Type B pancreatic cell (in vitro differentiated cells): ENCODE results near the gene PDE12. TPM values are rescaled to one million over a fixed set of nuclear protein-coding genes. Genes with fewer than 3 reads are reported as not detected.
A peak's percentile ranks its signal among the peaks of the same experiment; 100 is the strongest.

Experiments
- DNase-seq: peaks from one replicate; pipeline ENCODE4 v3.0.0; 2021; ENCODE audit warnings: mixed read lengths; ENCODE audit not compliant: unreplicated experiment; ENCODE audit errors: extremely low spot score
- H3K27ac Mint-ChIP-seq: 2 replicates; pipeline ENCODE4 v1.8.0; 2021; ENCODE audit warnings: mild to moderate bottlenecking, mixed read lengths
- H3K27me3 Mint-ChIP-seq: 2 replicates; pipeline ENCODE4 v1.8.0; 2021; ENCODE audit warnings: mixed read lengths
- H3K36me3 Mint-ChIP-seq: 2 replicates; pipeline ENCODE4 v1.8.0; 2021; ENCODE audit warnings: mixed read lengths
- H3K4me1 Mint-ChIP-seq: one replicate; pipeline ENCODE4 v1.8.0; 2021; ENCODE audit warnings: mixed read lengths; ENCODE audit not compliant: unreplicated experiment
- H3K4me3 Mint-ChIP-seq: 2 replicates; pipeline ENCODE4 v1.8.0; 2021; ENCODE audit warnings: mild to moderate bottlenecking, mixed read lengths
- H3K9me3 Mint-ChIP-seq: 2 replicates; pipeline ENCODE4 v1.8.0; 2021; ENCODE audit warnings: mixed read lengths
- long read RNA-seq: library from polyadenylated mRNA; unstranded; transcript quantifications from one replicate; pipeline ENCODE4 v2.0.0, GENCODE V29; 2020
- total RNA-seq: library from RNA; stranded (reverse); gene quantifications from 2 replicates; pipeline ENCODE4 v1.2.1, GENCODE V29; 2021; ENCODE audit warnings: low replicate concordance
- TF ChIP-seq, protein P1 (sequence below): fragments of 200-600 bp; sonication (generic); conservative IDR thresholded peaks from 2 replicates; pipeline ENCODE4 v1.5.0; 2021; ENCODE audit warnings: antibody characterized with exemption, mild to moderate bottlenecking

Gene PDE12, protein sequence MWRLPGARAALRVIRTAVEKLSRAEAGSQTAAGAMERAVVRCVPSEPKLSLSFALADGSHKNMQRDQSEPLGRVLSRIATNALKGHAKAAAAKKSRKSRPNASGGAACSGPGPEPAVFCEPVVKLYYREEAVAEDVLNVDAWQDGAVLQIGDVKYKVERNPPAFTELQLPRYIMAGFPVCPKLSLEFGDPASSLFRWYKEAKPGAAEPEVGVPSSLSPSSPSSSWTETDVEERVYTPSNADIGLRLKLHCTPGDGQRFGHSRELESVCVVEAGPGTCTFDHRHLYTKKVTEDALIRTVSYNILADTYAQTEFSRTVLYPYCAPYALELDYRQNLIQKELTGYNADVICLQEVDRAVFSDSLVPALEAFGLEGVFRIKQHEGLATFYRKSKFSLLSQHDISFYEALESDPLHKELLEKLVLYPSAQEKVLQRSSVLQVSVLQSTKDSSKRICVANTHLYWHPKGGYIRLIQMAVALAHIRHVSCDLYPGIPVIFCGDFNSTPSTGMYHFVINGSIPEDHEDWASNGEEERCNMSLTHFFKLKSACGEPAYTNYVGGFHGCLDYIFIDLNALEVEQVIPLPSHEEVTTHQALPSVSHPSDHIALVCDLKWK
- 20.4 and 23.7 TPM in 2 replicates for total RNA-seq
- long read RNA-seq, full-length matches to known transcripts = 18 of 21 reads
- long read RNA-seq, partial matches to known transcripts = 3 of 21 reads
- long read RNA-seq, other reads (novel, unspliced or antisense) = 0 of 21 reads

DNA sequence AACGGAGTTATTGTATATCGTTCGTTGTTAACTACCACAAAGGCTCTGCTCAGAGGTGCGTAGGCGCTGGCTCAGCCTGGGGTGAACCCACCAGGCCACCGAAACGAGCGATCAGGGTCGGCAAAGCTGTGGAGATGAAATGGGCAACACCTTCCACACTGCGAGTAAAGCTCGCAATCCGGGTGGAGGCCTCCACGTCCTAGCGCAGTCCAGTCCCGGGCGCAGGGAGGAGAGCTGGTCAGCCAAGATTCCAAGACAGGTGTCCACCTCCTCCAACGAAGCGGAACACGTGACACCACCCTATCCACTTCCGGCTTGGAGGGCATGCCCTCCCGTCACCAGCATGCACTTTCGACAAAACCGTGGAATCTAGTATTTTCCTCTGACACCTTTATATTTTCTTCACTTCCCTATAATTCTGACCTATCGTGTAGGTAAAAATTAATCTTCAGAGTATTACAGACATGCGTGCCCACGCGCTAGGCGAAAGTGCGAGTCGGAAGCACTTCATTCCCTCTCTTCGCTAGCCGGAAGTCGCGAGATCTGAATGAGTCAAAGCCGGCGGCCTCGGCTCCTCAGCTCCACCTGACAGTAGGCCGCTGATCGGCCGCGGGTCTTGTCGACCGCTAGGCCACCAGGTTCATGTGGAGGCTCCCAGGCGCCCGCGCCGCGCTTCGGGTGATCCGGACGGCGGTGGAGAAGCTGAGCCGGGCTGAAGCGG is at the start of gene PDE12:
PDE12 (plus strand) TSS at position 537 of the 721 bp plus-strand sequence; CDS start at position 643, 106 bp downstream.
- Mint-ChIP-seq H3K27ac (peak within 1 kb of the TSS; percentile 98), H3K4me3 (peak within 1 kb of the TSS; percentile 86), H3K27me3 (no peaks in the 10 kb centered on the region), H3K36me3 (peaks cover 22% of the 10 kb centered on the region), H3K4me1 (peaks cover 19% of the 10 kb centered on the region), H3K9me3 (no peaks in the 10 kb centered on the region)
- DNase-seq = peak; percentile 82
- TF ChIP-seq, protein P1, sequence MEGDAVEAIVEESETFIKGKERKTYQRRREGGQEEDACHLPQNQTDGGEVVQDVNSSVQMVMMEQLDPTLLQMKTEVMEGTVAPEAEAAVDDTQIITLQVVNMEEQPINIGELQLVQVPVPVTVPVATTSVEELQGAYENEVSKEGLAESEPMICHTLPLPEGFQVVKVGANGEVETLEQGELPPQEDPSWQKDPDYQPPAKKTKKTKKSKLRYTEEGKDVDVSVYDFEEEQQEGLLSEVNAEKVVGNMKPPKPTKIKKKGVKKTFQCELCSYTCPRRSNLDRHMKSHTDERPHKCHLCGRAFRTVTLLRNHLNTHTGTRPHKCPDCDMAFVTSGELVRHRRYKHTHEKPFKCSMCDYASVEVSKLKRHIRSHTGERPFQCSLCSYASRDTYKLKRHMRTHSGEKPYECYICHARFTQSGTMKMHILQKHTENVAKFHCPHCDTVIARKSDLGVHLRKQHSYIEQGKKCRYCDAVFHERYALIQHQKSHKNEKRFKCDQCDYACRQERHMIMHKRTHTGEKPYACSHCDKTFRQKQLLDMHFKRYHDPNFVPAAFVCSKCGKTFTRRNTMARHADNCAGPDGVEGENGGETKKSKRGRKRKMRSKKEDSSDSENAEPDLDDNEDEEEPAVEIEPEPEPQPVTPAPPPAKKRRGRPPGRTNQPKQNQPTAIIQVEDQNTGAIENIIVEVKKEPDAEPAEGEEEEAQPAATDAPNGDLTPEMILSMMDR = no peak

DNA sequence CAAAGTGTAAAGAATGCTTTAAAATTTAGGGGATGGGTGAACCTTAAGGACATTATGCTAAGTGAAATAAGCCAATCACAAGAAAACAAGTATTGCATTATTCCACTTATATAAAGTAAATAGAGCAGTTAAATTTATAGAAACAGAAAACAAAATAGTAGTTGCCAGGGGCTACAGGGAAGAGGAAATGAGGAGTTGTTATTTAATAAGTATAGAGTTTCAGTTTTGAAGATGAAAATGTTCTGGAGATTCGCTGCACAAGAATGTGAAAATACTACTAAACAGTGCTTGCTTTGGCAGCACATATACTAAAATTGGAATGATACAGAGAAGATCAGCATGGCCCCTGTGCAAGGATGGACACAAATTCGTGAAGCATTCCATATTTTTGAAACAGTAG is 43.9 kb upstream of the PDE12 start:
- H3K27me3 Mint-ChIP-seq = no peaks in the 10 kb centered on the region
- H3K27ac Mint-ChIP-seq = no peak overlapping the region
- TF ChIP-seq, protein P1 = no peak
- H3K9me3 Mint-ChIP-seq = no peaks in the 10 kb centered on the region
- no peaks in the 10 kb centered on the region for H3K36me3 Mint-ChIP-seq
- H3K4me3 Mint-ChIP-seq = no peak overlapping the region
- DNase-seq = no peak
- no peaks in the 10 kb centered on the region for H3K4me1 Mint-ChIP-seq

DNA sequence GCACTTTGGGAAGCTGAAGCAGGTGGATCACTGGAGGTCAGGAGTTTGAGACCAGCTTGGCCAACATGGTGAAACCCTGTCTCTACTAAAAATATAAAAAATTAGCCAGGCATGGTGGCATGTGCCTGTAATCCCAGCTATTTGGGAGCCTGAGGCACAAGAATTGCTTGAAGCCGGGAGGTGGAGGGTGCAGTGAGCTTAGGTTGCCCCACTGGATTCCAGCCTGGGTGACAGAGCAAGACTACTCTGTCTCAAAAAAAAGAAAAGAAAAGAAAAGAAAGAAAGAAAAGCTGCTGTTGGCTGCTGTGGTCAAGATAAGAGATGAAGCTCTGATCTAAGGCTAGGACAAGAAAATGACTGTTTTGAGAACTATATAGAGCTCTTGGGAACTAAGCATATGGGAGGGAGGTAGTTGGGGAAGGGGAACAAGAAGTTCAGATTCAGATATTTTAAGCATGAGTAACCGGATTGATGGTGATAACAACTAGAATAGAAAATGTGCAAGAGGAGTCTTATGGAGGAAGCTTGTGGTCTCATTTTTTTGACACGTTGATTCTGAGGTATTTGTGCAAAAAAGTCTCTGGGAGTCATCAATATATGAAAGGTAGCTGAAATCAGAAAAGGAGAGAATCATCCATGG is 37.7 kb upstream of the PDE12 start:
- Mint-ChIP-seq H3K27me3 (no peaks in the 10 kb centered on the region), H3K4me1 (no peaks in the 10 kb centered on the region), H3K27ac (peak overlapping the region; percentile 87), H3K4me3 (no peak overlapping the region), H3K9me3 (no peaks in the 10 kb centered on the region), H3K36me3 (no peaks in the 10 kb centered on the region)
- no peak for DNase-seq
- TF ChIP-seq, protein P1 = no peak

DNA sequence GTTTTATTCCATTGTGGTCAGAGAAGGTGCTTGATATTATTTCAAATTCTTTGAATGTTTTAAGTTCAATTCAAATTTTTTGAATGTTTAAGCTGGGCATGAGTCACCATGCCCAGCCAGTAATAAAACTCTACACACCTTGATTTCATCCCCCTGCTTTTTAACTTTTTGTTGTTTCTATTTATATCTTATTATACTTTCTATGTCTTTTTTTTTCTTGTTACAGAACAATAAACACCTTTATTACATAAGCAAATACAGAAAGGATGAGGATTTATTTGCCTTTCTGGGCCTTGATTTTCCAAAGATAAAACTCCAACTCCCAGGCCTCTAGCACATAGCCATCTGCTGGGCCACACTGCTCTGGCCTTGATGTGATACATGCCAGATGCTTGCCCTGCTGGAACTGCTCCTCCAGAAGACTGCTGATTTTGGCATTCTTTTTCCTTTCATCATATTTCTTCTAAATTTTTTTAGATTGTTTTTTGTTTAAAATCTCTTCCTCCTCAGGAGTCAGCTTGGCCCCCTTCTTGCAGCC is 25.9 kb upstream of the PDE12 start:
- Mint-ChIP-seq H3K27me3 (no peaks in the 10 kb centered on the region), H3K9me3 (no peaks in the 10 kb centered on the region), H3K36me3 (no peaks in the 10 kb centered on the region), H3K27ac (no peak overlapping the region), H3K4me3 (no peak overlapping the region), H3K4me1 (no peaks in the 10 kb centered on the region)
- TF ChIP-seq, protein P1 = no peak
- no peak for DNase-seq

DNA sequence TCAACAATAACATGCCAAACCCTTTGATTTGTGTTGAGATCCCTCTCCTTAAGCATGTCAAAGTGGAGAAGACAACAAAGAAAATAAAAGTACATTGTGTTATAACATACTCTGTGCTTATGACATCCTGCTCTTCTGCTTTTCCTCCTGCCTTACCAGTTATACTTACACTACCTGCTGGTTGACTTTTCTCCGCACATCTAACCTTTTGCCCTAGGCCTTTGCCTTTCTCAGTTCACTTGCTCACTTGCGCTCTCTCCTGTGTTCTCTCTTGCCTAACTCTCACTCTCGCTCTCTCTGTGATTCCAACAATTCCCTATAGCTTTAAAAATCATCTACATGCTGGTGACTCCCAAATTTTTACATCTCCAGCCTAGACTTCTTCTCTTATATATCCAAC is 17.6 kb upstream of the PDE12 start:
- Mint-ChIP-seq H3K4me1 (peaks cover 4% of the 10 kb centered on the region), H3K9me3 (peaks cover 5% of the 10 kb centered on the region), H3K36me3 (no peaks in the 10 kb centered on the region), H3K4me3 (peak overlapping the region; percentile 71), H3K27me3 (no peaks in the 10 kb centered on the region), H3K27ac (peak overlapping the region; percentile 77)
- no peak for DNase-seq
- TF ChIP-seq, protein P1 = no peak
